Esophagus squamous epithelium (tissue), 5 donors: ENCODE data around the gene SALL4. TPM values are rescaled to one million over a fixed set of nuclear protein-coding genes. Genes with fewer than 3 reads are reported as not detected.

Experiments used
- DNase-seq: peaks from one replicate; lab custom pipeline; 2025; lab: John Stamatoyannopoulos, UW
- H3K27ac ChIP-seq, 4 donors: fragments of 200-600 bp; sonication (generic); one replicate each; pipeline ENCODE4 v1.5.1; 2016 to 2019; ENCODE audit warnings: mild to moderate bottlenecking in 1 of 4
- H3K27me3 ChIP-seq, 4 donors: fragments of 200-600 bp; sonication (generic); 1 replicate in 3 of 4; 2 replicates in 1 of 4; pipeline versions ENCODE4 v1.5.1 to v1.6.0; 2017 to 2021; ENCODE audit warnings: antibody characterized with exemption in 1 of 4
- H3K36me3 ChIP-seq, 3 donors: fragments of 200-600 bp; sonication (generic); one replicate each; pipeline ENCODE4 v1.5.1; 2016 to 2019
- H3K4me1 ChIP-seq, 3 donors: fragments of 200-600 bp; sonication (generic); one replicate each; pipeline ENCODE4 v1.5.1; 2017 to 2019
- H3K4me3 ChIP-seq, 4 donors: fragments of 200-600 bp; sonication (generic); 1 replicate in 3 of 4; 2 replicates in 1 of 4; pipeline ENCODE4 v1.5.1; 2016 to 2019; ENCODE audit warnings: mild to moderate bottlenecking in 2 of 4, moderate library complexity in 1 of 4
- H3K9me3 ChIP-seq, 3 donors: fragments of 200-600 bp; sonication (generic); one replicate each; pipeline ENCODE4 v1.5.1; 2016 to 2019
- CTCF ChIP-seq, 6 experiments: fragments of 450-650 bp in 4 of 6; fragments of 200-600 bp in 2 of 6; sonication (generic) in 2 of 6; IDR thresholded peaks; one replicate each; pipeline ENCODE4 v1.5.1; 2016 to 2019; ENCODE audit warnings: antibody characterized with exemption in 6 of 6, mild to moderate bottlenecking in 4 of 6, moderate library complexity in 4 of 6
- POLR2A ChIP-seq, 4 donors: fragments of 450-650 bp; IDR thresholded peaks; one replicate each; pipeline ENCODE4 v1.6.1; 2017; ENCODE audit warnings: antibody characterized with exemption in 4 of 4, mild to moderate bottlenecking in 4 of 4, moderate library complexity in 3 of 4
- WGBS, 2 donors: methylation state at CpG; one replicate each; pipeline ENCODE4 v1.1.5; 2018; 5-methylcytosine and 5-hydroxymethylcytosine counted together
- intact Hi-C: fragments of 100-400 bp; cut with DNase I; formaldehyde crosslinking; loops from one replicate; pipeline ENCODE4 v1.15.0; 2022
- total RNA-seq, 4 donors: library from RNA; depleted of rRNA; stranded (reverse); fragments of >200 nt; gene quantifications; one replicate each; pipeline ENCODE4 v1.1.0, GENCODE V29; 2016
- donor health status: DM: yes; HTN: yes; CAD: no.

SALL4 gene
- total RNA-seq, 4 donors from 2014 or later, result 0.04 to 0.76 (median 0.26) TPM; not detected in 1

DNA sequence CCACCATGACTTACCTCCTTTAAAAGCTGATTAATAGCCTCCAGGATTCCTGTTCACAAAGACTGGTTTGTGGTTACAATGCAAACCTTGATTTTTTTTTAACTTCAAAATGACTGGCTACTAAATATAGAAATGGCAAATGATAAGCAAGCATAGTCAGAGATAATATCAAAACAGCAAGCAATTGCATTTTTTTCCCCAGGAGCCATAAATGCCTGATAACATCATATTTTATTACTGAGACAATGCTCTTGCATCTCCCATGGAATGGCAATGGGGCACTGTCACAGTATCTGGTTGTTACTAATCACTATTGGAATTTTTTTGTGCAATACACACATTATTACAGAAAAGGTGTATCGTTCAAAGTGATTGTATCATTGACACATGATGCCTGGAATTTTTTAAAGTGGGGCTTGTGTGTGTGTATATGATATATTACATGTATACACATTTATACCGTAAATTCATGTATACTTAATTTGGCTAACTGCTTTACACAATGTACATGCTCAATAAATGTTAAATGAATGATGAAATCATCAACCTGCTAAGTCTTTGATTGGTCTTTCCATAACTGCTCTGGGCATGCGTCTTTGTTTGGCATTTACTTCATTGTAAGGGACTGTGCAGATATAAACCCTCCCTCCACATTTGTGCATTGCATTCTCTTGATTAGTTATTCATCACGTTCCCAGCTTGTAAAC lies 980 bp upstream of the SALL4 start:
- Histone ChIP-seq H3K4me3 (no peak overlapping the region), H3K9me3 (no peaks in the 10 kb centered on the region), H3K27me3 (peaks cover 0 to 67% (median 6%) of the 10 kb centered on the region in 4 donors), H3K4me1 (peaks cover 11 to 28% (median 17%) of the 10 kb centered on the region in 3 donors), H3K27ac (no peak overlapping the region), H3K36me3 (no peaks in the 10 kb centered on the region)
- intact Hi-C loops, result loop anchor here (10.0 kb wide), 1 partner anchor 282 kb away; no protein-coding TSS in a partner anchor
- 61 to 62% methylated on average over 4 of the region's 4 CpGs for WGBS, 2 donors
- TF ChIP-seq POLR2A (IDR thresholded peaks at IDR 0.05), result no peak
- TF ChIP-seq CTCF (IDR thresholded peaks at IDR 0.05), result no peak
- DNase-seq, result no peak

DNA sequence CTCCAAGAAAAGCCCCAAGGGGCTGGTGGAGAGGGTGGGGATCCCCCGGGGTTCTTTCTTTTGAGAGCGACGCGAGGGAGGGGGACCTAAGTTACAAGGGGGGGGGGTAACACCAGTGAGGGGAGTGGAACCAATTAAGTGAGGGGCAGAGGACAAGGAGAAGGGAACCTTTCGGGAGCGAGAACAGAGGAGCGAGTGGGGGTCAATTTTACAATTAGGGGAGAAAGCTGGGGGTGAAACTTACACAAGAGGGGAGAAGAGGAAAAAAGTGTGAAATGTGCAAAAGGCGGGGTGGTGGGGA lies 548 bp downstream of the SALL4 start:
- WGBS, 2 donors, result 3 to 33% methylated on average over 4 to 5 of the region's 8 CpGs
- H3K27me3 ChIP-seq, result peaks cover 0 to 67% (median 6%) of the 10 kb centered on the region in 4 donors
- no peak overlapping the region for H3K27ac ChIP-seq
- intact Hi-C loops, result loop anchor here (10.0 kb wide), 1 partner anchor 283 kb away; no protein-coding TSS in a partner anchor
- H3K4me3 ChIP-seq, result peak overlapping the region in 3 of 4 donors; percentile 39 to 66 (median 51)
- H3K9me3 ChIP-seq, result no peaks in the 10 kb centered on the region
- no peaks in the 10 kb centered on the region for H3K36me3 ChIP-seq
- peaks cover 11 to 28% (median 17%) of the 10 kb centered on the region in 3 donors for H3K4me1 ChIP-seq
- no peak for DNase-seq
- TF ChIP-seq CTCF (IDR thresholded peaks at IDR 0.05) (no peak), POLR2A (IDR thresholded peaks at IDR 0.05) (no peak)

GRCh38 chr20:51801122-51801822 lies 1.0 kb downstream of the SALL4 start:
- H3K36me3 ChIP-seq, result no peaks in the 10 kb centered on the region
- peaks cover 0 to 67% (median 6%) of the 10 kb centered on the region in 4 donors for H3K27me3 ChIP-seq
- peaks cover 11 to 28% (median 17%) of the 10 kb centered on the region in 3 donors for H3K4me1 ChIP-seq
- WGBS, 2 donors, result 0 to 3% methylated on average over 11 to 16 of the region's 59 CpGs
- H3K4me3 ChIP-seq, result peak overlapping the region; percentile 25 to 66 (median 45)
- TF ChIP-seq CTCF (IDR thresholded peaks at IDR 0.05) (no peak), POLR2A (IDR thresholded peaks at IDR 0.05) (no peak)
- H3K9me3 ChIP-seq, result no peaks in the 10 kb centered on the region
- intact Hi-C loops, result loop anchor here (10.0 kb wide), 1 partner anchor 284 kb away; no protein-coding TSS in a partner anchor
- peak overlapping the region in 1 of 4 donors; percentile 13 for H3K27ac ChIP-seq
- DNase-seq, result no peak

GRCh38 chr20:51800872-51801121 lies 1.5 kb downstream of the SALL4 start:
- no peak for TF ChIP-seq POLR2A (IDR thresholded peaks at IDR 0.05)
- no peak for TF ChIP-seq CTCF (IDR thresholded peaks at IDR 0.05)
- Histone ChIP-seq H3K4me3 (peak overlapping the region; percentile 25 to 66 (median 45)), H3K9me3 (no peaks in the 10 kb centered on the region), H3K36me3 (no peaks in the 10 kb centered on the region), H3K27me3 (peaks cover 0 to 67% (median 6%) of the 10 kb centered on the region in 4 donors), H3K4me1 (peaks cover 11 to 28% (median 17%) of the 10 kb centered on the region in 3 donors), H3K27ac (peak overlapping the region in 1 of 4 donors; percentile 13)
- 3% methylated on average over 6 of the region's 18 CpGs; no CpG with 5 or more reads in 1 of the 2 donors for WGBS, 2 donors
- no peak for DNase-seq
- intact Hi-C loops, result loop anchor here (10.0 kb wide), 1 partner anchor 284 kb away; no protein-coding TSS in a partner anchor
